Measurements from ENCODE around the gene RFX3.

The RFX3 gene

GRCh38 chr9:3361116-3361515 is 164.7 kb downstream of the RFX3 start:
- no peaks in the 10 kb centered on the region for H3K79me2 ChIP-seq (ENCODE audit: insufficient read depth, low read length)
- no peaks in the 10 kb centered on the region for H3F3A ChIP-seq (ENCODE audit: insufficient read depth)
- H3K4me2 ChIP-seq (ENCODE audit: low read depth, low read length, poor library complexity, severe bottlenecking): no peak overlapping the region
- no peaks in the 10 kb centered on the region for H3K9me3 ChIP-seq (ENCODE audit: insufficient read depth, low read length)
- no peaks in the 10 kb centered on the region for H4K20me1 ChIP-seq (ENCODE audit: low read depth, low read length)
- no peaks in the 10 kb centered on the region for H3K36me3 ChIP-seq (ENCODE audit: low read length)
- TF ChIP-seq CTCF (IDR thresholded peaks at IDR 0.05; ENCODE audit: insufficient read depth, low read length, poor library complexity, severe bottlenecking) (no peak), EZH2phosphoT487 (conservative IDR thresholded peaks at IDR 0.05; ENCODE audit: low read length) (no peak)
- no peaks in the 10 kb centered on the region for H3K27me3 ChIP-seq (ENCODE audit: low read length)
- no peak overlapping the region for H2AFZ ChIP-seq (ENCODE audit: low read depth, low read length, severe bottlenecking)
- H3K9me2 ChIP-seq (replicated peaks; ENCODE audit: insufficient read depth, low read length): no peaks in the 10 kb centered on the region
- H3K4me3 ChIP-seq (ENCODE audit: insufficient read depth, low read length, poor library complexity, severe bottlenecking): no peak overlapping the region
- H3K9ac ChIP-seq (ENCODE audit: low read length): no peak overlapping the region
- H3K27ac ChIP-seq (ENCODE audit: low read depth, low read length): no peak overlapping the region

GRCh38 chr9:3360245-3360644 is 165.6 kb downstream of the RFX3 start:
- Histone ChIP-seq H3K27me3 (ENCODE audit: low read length) (no peaks in the 10 kb centered on the region), H3K4me2 (ENCODE audit: low read depth, low read length, poor library complexity, severe bottlenecking) (no peak overlapping the region), H3K4me3 (ENCODE audit: insufficient read depth, low read length, poor library complexity, severe bottlenecking) (no peak overlapping the region), H3K9me2 (replicated peaks; ENCODE audit: insufficient read depth, low read length) (no peaks in the 10 kb centered on the region), H3K9ac (ENCODE audit: low read length) (no peak overlapping the region), H3K79me2 (ENCODE audit: insufficient read depth, low read length) (no peaks in the 10 kb centered on the region), H4K20me1 (ENCODE audit: low read depth, low read length) (no peaks in the 10 kb centered on the region), H3F3A (ENCODE audit: insufficient read depth) (no peaks in the 10 kb centered on the region), H3K27ac (ENCODE audit: low read depth, low read length) (no peak overlapping the region), H2AFZ (ENCODE audit: low read depth, low read length, severe bottlenecking) (no peak overlapping the region), H3K9me3 (ENCODE audit: insufficient read depth, low read length) (no peaks in the 10 kb centered on the region), H3K36me3 (ENCODE audit: low read length) (no peaks in the 10 kb centered on the region)
- no peak for TF ChIP-seq EZH2phosphoT487 (conservative IDR thresholded peaks at IDR 0.05; ENCODE audit: low read length)
- TF ChIP-seq CTCF (IDR thresholded peaks at IDR 0.05; ENCODE audit: insufficient read depth, low read length, poor library complexity, severe bottlenecking): no peak

GRCh38 chr9:3359778-3360177 is 166.0 kb downstream of the RFX3 start:
- H3K27me3 ChIP-seq (ENCODE audit: low read length): no peaks in the 10 kb centered on the region
- peak overlapping the region; percentile 13 for H3K4me2 ChIP-seq (ENCODE audit: low read depth, low read length, poor library complexity, severe bottlenecking)
- H3K4me3 ChIP-seq (ENCODE audit: insufficient read depth, low read length, poor library complexity, severe bottlenecking): no peak overlapping the region
- H3K9me2 ChIP-seq (replicated peaks; ENCODE audit: insufficient read depth, low read length): no peaks in the 10 kb centered on the region
- H3K79me2 ChIP-seq (ENCODE audit: insufficient read depth, low read length): no peaks in the 10 kb centered on the region
- no peaks in the 10 kb centered on the region for H3K36me3 ChIP-seq (ENCODE audit: low read length)
- no peak overlapping the region for H3K27ac ChIP-seq (ENCODE audit: low read depth, low read length)
- TF ChIP-seq CTCF (IDR thresholded peaks at IDR 0.05; ENCODE audit: insufficient read depth, low read length, poor library complexity, severe bottlenecking) (no peak), EZH2phosphoT487 (conservative IDR thresholded peaks at IDR 0.05; ENCODE audit: low read length) (no peak)
- H3K9ac ChIP-seq (ENCODE audit: low read length): no peak overlapping the region
- H2AFZ ChIP-seq (ENCODE audit: low read depth, low read length, severe bottlenecking): no peak overlapping the region
- H3K9me3 ChIP-seq (ENCODE audit: insufficient read depth, low read length): no peaks in the 10 kb centered on the region
- H4K20me1 ChIP-seq (ENCODE audit: low read depth, low read length): no peaks in the 10 kb centered on the region
- no peaks in the 10 kb centered on the region for H3F3A ChIP-seq (ENCODE audit: insufficient read depth)

Data from SU-DHL-6 (cell line).